Mesenchymal stem cell (in vitro differentiated cells and primary cell): ENCODE results near the gene MYLK2.

Experiments
- DNase-seq: peaks from one replicate; pipeline ENCODE4 v3.0.0-alpha.2; 2013
- H2AFZ ChIP-seq: one replicate; pipeline ENCODE4 v1.6.1; 2013; ENCODE audit warnings: low read depth, mild to moderate bottlenecking, control low read depth, inconsistent platforms, low read length, moderate library complexity
- H2AK5ac ChIP-seq: 2 replicates; pipeline ENCODE4 v1.6.1; 2013; ENCODE audit warnings: low read length, moderate library complexity, mild to moderate bottlenecking, inconsistent platforms; ENCODE audit not compliant: severe bottlenecking
- H2BK120ac ChIP-seq: one replicate; pipeline ENCODE4 v1.6.1; 2013; ENCODE audit warnings: low read depth, mild to moderate bottlenecking, inconsistent platforms, low read length, moderate library complexity
- H2BK12ac ChIP-seq, 2 experiments: one replicate each; pipeline ENCODE4 v1.6.1; 2013; ENCODE audit warnings: inconsistent platforms in 2 of 2, low read length in 2 of 2, mild to moderate bottlenecking in 2 of 2, moderate library complexity in 2 of 2, control low read depth in 1 of 2
- H2BK15ac ChIP-seq: one replicate; pipeline ENCODE4 v1.6.1; 2013; ENCODE audit warnings: mild to moderate bottlenecking, low read depth, inconsistent platforms; ENCODE audit not compliant: poor library complexity, severe bottlenecking
- H2BK5ac ChIP-seq: 2 replicates; pipeline ENCODE4 v1.6.1; 2013; ENCODE audit warnings: low read depth, mild to moderate bottlenecking, low read length, control low read depth, inconsistent platforms; ENCODE audit not compliant: poor library complexity, severe bottlenecking
- H3K14ac ChIP-seq, 2 experiments: one replicate each; pipeline ENCODE4 v1.6.1; 2013; ENCODE audit warnings: inconsistent platforms in 2 of 2, low read length in 2 of 2, control low read depth in 1 of 2, mild to moderate bottlenecking in 1 of 2, moderate library complexity in 1 of 2
- H3K18ac ChIP-seq, 2 experiments: one replicate each; pipeline ENCODE4 v1.6.1; 2013; ENCODE audit warnings: inconsistent platforms in 2 of 2, low read length in 2 of 2, control low read depth in 1 of 2, low read depth in 1 of 2, mild to moderate bottlenecking in 1 of 2
- H3K23ac ChIP-seq, 2 experiments: one replicate each; pipeline ENCODE4 v1.6.1; 2013; ENCODE audit warnings: inconsistent platforms in 2 of 2, low read length in 2 of 2, mild to moderate bottlenecking in 2 of 2, moderate library complexity in 2 of 2, control low read depth in 1 of 2
- H3K27ac ChIP-seq: 2 replicates; pipeline ENCODE4 v1.5.1; 2013; ENCODE audit warnings: mild to moderate bottlenecking, moderate library complexity, low read length, control low read depth, inconsistent platforms; ENCODE audit not compliant: poor library complexity, severe bottlenecking
- H3K27me3 ChIP-seq, 2 experiments: 2 replicates each; pipeline versions ENCODE4 v1.6.1 to v1.7.0; 2013; ENCODE audit warnings: low read length in 2 of 2, mild to moderate bottlenecking in 2 of 2, moderate library complexity in 2 of 2, control low read depth in 1 of 2, inconsistent platforms in 1 of 2; ENCODE audit not compliant: control insufficient read depth in 1 of 2, insufficient read depth in 1 of 2
- H3K36me3 ChIP-seq, 2 experiments: 2 replicates each; pipeline versions ENCODE4 v1.6.1 to v1.7.0; 2013; ENCODE audit warnings: low read length in 2 of 2, control low read depth in 1 of 2, inconsistent platforms in 1 of 2, low read depth in 1 of 2, mild to moderate bottlenecking in 1 of 2; ENCODE audit not compliant: insufficient read depth in 2 of 2, control insufficient read depth in 1 of 2
- H3K4ac ChIP-seq, 2 experiments: one replicate each; pipeline ENCODE4 v1.6.1; 2013; ENCODE audit warnings: inconsistent platforms in 2 of 2, low read length in 2 of 2, mild to moderate bottlenecking in 2 of 2, moderate library complexity in 2 of 2, control low read depth in 1 of 2, low read depth in 1 of 2
- H3K4me1 ChIP-seq: 2 replicates; pipeline ENCODE4 v1.6.1; 2013; ENCODE audit warnings: low read depth, low read length, control low read depth; ENCODE audit not compliant: control insufficient read depth, insufficient read depth
- H3K4me2 ChIP-seq: 2 replicates; pipeline ENCODE4 v1.6.1; 2013; ENCODE audit warnings: low read length, mild to moderate bottlenecking, inconsistent platforms; ENCODE audit not compliant: poor library complexity, severe bottlenecking
- H3K4me3 ChIP-seq, 2 experiments: 2 replicates each; pipeline versions ENCODE4 v1.5.1 to v1.7.0; 2013; ENCODE audit warnings: low read length in 2 of 2, mild to moderate bottlenecking in 2 of 2, control low read depth in 1 of 2, low read depth in 1 of 2; ENCODE audit not compliant: insufficient read depth in 1 of 2
- H3K79me1 ChIP-seq: replicated peaks from 2 replicates; pipeline ENCODE4 v1.6.1; 2013; ENCODE audit warnings: mild to moderate bottlenecking, control low read depth, low read length, inconsistent platforms; ENCODE audit not compliant: poor library complexity, severe bottlenecking
- H3K9ac ChIP-seq: 2 replicates; pipeline ENCODE4 v1.7.0; 2013; ENCODE audit warnings: mild to moderate bottlenecking, low read length, moderate library complexity
- H3K9me3 ChIP-seq: 2 replicates; pipeline ENCODE4 v1.7.0; 2013; ENCODE audit warnings: mild to moderate bottlenecking, low read length; ENCODE audit not compliant: control insufficient read depth
- H4K8ac ChIP-seq: one replicate; pipeline ENCODE4 v1.6.1; 2013; ENCODE audit warnings: inconsistent platforms, mild to moderate bottlenecking, low read length, moderate library complexity
- H4K91ac ChIP-seq: one replicate; pipeline ENCODE4 v1.6.1; 2013; ENCODE audit warnings: mild to moderate bottlenecking, low read length, inconsistent platforms
- WGBS: methylation state at CpG from one replicate; pipeline ENCODE4 v1.1.7; 2013; ENCODE audit warnings: mixed read lengths; 5-methylcytosine and 5-hydroxymethylcytosine counted together

MYLK2 gene

GRCh38 chr20:31862506-31862905 lies 43.4 kb downstream of the MYLK2 start:
- H4K8ac ChIP-seq: no peak overlapping the region
- no peak overlapping the region for H2AK5ac ChIP-seq
- no peak overlapping the region for H2AFZ ChIP-seq
- H3K4me1 ChIP-seq: peaks cover 15% of the 10 kb centered on the region
- H2BK12ac ChIP-seq: no peak overlapping the region
- H3K18ac ChIP-seq: no peak overlapping the region
- H2BK120ac ChIP-seq: no peak overlapping the region
- no peaks in the 10 kb centered on the region for H3K9me3 ChIP-seq
- no peak overlapping the region for H3K4me3 ChIP-seq
- H3K14ac ChIP-seq: no peak overlapping the region
- H3K27me3 ChIP-seq: peaks cover 89 to 93% of the 10 kb centered on the region in 2 experiments
- H3K23ac ChIP-seq: no peak overlapping the region
- no peak overlapping the region for H3K27ac ChIP-seq
- H3K4me2 ChIP-seq: no peak overlapping the region
- no peak overlapping the region for H3K4ac ChIP-seq
- DNase-seq: no peak
- H4K91ac ChIP-seq: no peak overlapping the region
- no peak overlapping the region for H3K9ac ChIP-seq
- H2BK5ac ChIP-seq: no peak overlapping the region
- WGBS: 93% methylated on average over 8 of the region's 8 CpGs
- no peaks in the 10 kb centered on the region for H3K79me1 ChIP-seq
- no peaks in the 10 kb centered on the region for H3K36me3 ChIP-seq
- H2BK15ac ChIP-seq: no peak overlapping the region

GRCh38 chr20:31863296-31864085 lies 44.3 kb downstream of the MYLK2 start:
- Histone ChIP-seq H2BK5ac (no peak overlapping the region), H4K91ac (no peak overlapping the region), H4K8ac (no peak overlapping the region), H3K23ac (no peak overlapping the region), H3K27ac (no peak overlapping the region), H3K4ac (no peak overlapping the region), H3K18ac (no peak overlapping the region), H3K9ac (no peak overlapping the region), H3K9me3 (no peaks in the 10 kb centered on the region), H3K4me1 (peaks cover 15% of the 10 kb centered on the region), H3K27me3 (peaks cover 83 to 89% of the 10 kb centered on the region in 2 experiments), H2BK15ac (no peak overlapping the region), H2BK120ac (no peak overlapping the region), H2AFZ (no peak overlapping the region), H3K36me3 (no peaks in the 10 kb centered on the region), H3K79me1 (no peaks in the 10 kb centered on the region), H2AK5ac (no peak overlapping the region), H3K4me2 (no peak overlapping the region), H2BK12ac (no peak overlapping the region), H3K14ac (no peak overlapping the region), H3K4me3 (no peak overlapping the region)
- no peak for DNase-seq
- WGBS: 89% methylated on average over 8 of the region's 9 CpGs

GRCh38 chr20:31864521-31865400 lies 45.6 kb downstream of the MYLK2 start:
- Histone ChIP-seq H3K27ac (no peak overlapping the region), H2BK120ac (no peak overlapping the region), H2BK12ac (no peak overlapping the region), H2BK5ac (no peak overlapping the region), H4K8ac (no peak overlapping the region), H3K36me3 (no peaks in the 10 kb centered on the region), H3K79me1 (no peaks in the 10 kb centered on the region), H3K9ac (no peak overlapping the region), H3K4me3 (no peak overlapping the region), H3K23ac (no peak overlapping the region), H3K9me3 (no peaks in the 10 kb centered on the region), H3K4ac (no peak overlapping the region), H2AFZ (no peak overlapping the region), H3K18ac (no peak overlapping the region), H2AK5ac (no peak overlapping the region), H2BK15ac (no peak overlapping the region), H3K14ac (no peak overlapping the region), H3K4me1 (peaks cover 18% of the 10 kb centered on the region), H3K27me3 (peaks cover 83 to 88% of the 10 kb centered on the region in 2 experiments), H3K4me2 (no peak overlapping the region), H4K91ac (no peak overlapping the region)
- WGBS: 90% methylated on average over 11 of the region's 12 CpGs
- DNase-seq: no peak

GRCh38 chr20:31866221-31866620 lies 47.1 kb downstream of the MYLK2 start:
- H2BK15ac ChIP-seq: no peak overlapping the region
- no peak overlapping the region for H3K14ac ChIP-seq
- H3K23ac ChIP-seq: no peak overlapping the region
- peaks cover 19% of the 10 kb centered on the region for H3K4me1 ChIP-seq
- H3K4me3 ChIP-seq: no peak overlapping the region
- H2AK5ac ChIP-seq: no peak overlapping the region
- no peak for DNase-seq
- H3K4ac ChIP-seq: no peak overlapping the region
- no peak overlapping the region for H3K18ac ChIP-seq
- H4K91ac ChIP-seq: no peak overlapping the region
- no peak overlapping the region for H3K27ac ChIP-seq
- H3K79me1 ChIP-seq: no peaks in the 10 kb centered on the region
- H2BK5ac ChIP-seq: no peak overlapping the region
- no peak overlapping the region for H4K8ac ChIP-seq
- no peaks in the 10 kb centered on the region for H3K9me3 ChIP-seq
- H2AFZ ChIP-seq: no peak overlapping the region
- H3K4me2 ChIP-seq: no peak overlapping the region
- 59% methylated on average over 3 of the region's 3 CpGs for WGBS
- no peak overlapping the region for H2BK12ac ChIP-seq
- no peaks in the 10 kb centered on the region for H3K36me3 ChIP-seq
- no peak overlapping the region for H3K9ac ChIP-seq
- H2BK120ac ChIP-seq: no peak overlapping the region
- peaks cover 81 to 87% of the 10 kb centered on the region in 2 experiments for H3K27me3 ChIP-seq
